HepG2 (cell line): ENCODE data around the gene NOL12. TPM values are rescaled to one million over a fixed set of nuclear protein-coding genes. Genes with fewer than 3 reads are reported as not detected.
A peak's percentile ranks its signal among the peaks of the same experiment; 100 is the strongest.

Experiments
- FOXK1 ChIP-seq: sonication (generic); formaldehyde crosslinking; IDR thresholded peaks from 2 replicates; pipeline ENCODE4 v1.4.0; 2020; ENCODE audit warnings: low read depth, missing genetic modification reagents, borderline replicate concordance
- HMGXB3 ChIP-seq: sonication (generic); formaldehyde crosslinking; IDR thresholded peaks from 2 replicates; pipeline ENCODE4 v1.4.0; 2020; ENCODE audit warnings: missing genetic modification reagents, borderline replicate concordance
- IKZF5 ChIP-seq: IDR thresholded peaks from 2 replicates; pipeline ENCODE4 v1.6.1; 2018; ENCODE audit warnings: missing genetic modification reagents, mild to moderate bottlenecking, missing compliant biosample characterization
- MXD4 ChIP-seq: IDR thresholded peaks from 2 replicates; pipeline ENCODE4 v1.6.1; 2016; ENCODE audit warnings: mild to moderate bottlenecking, missing biosample characterization, missing genetic modification reagents
- NFKBIZ ChIP-seq: IDR thresholded peaks from 2 replicates; pipeline ENCODE4 v1.6.1; 2018; ENCODE audit warnings: missing genetic modification reagents, missing compliant biosample characterization
- NR3C1 ChIP-seq: sonication (generic); formaldehyde crosslinking; IDR thresholded peaks from 2 replicates; pipeline ENCODE4 v1.4.0; 2020; ENCODE audit warnings: missing genetic modification reagents
- PHF8 ChIP-seq: sonication (generic); formaldehyde crosslinking; IDR thresholded peaks from 2 replicates; pipeline ENCODE4 v1.5.0; 2020; ENCODE audit warnings: missing genetic modification reagents
- POGK ChIP-seq: sonication (generic); formaldehyde crosslinking; conservative IDR thresholded peaks from 2 replicates; pipeline ENCODE4 v1.8.0; 2022; ENCODE audit warnings: mild to moderate bottlenecking, moderate library complexity, missing genetic modification reagents
- SIX1 ChIP-seq: sonication (generic); formaldehyde crosslinking; IDR thresholded peaks from 2 replicates; pipeline ENCODE4 v1.4.0; 2020; ENCODE audit warnings: missing genetic modification reagents, borderline replicate concordance
- SKI ChIP-seq: fragments of 450-650 bp; IDR thresholded peaks from one replicate; pipeline ENCODE4 v1.6.1; 2018; ENCODE audit warnings: mild to moderate bottlenecking; ENCODE audit not compliant: partially characterized antibody
- SMAD1 ChIP-seq: sonication (generic); formaldehyde crosslinking; IDR thresholded peaks from 2 replicates; pipeline ENCODE4 v1.4.0; 2020; ENCODE audit warnings: missing genetic modification reagents, low read depth, mild to moderate bottlenecking, borderline replicate concordance
- ZHX2 ChIP-seq, 2 experiments: sonication (generic) in 1 of 2; formaldehyde crosslinking in 1 of 2; IDR thresholded peaks; 2 replicates each; pipeline versions ENCODE4 v1.6.1 to v1.9.0; 2014 to 2022; ENCODE audit warnings: antibody characterized with exemption in 1 of 2, borderline replicate concordance in 1 of 2, inconsistent platforms in 1 of 2, low read depth in 1 of 2, missing genetic modification reagents in 1 of 2
- ZNF232 ChIP-seq: sonication (generic); formaldehyde crosslinking; IDR thresholded peaks from 2 replicates; pipeline ENCODE4 v1.4.0; 2020; ENCODE audit warnings: missing genetic modification reagents, borderline replicate concordance
- polyA plus RNA-seq, 8 experiments: library from polyadenylated mRNA; depleted of rRNA in 3 of 8; stranded (reverse) in 7 of 8; unstranded in 1 of 8; fragments of >200 nt; fragmentation: Illumina TruSeq in 4 of 8; extraction: Trizol in 4 of 8; gene quantifications; 2 replicates each; pipeline versions ENCODE4 v1.2.1 to v1.2.3, GENCODE V29; 2011 to 2016; ENCODE audit warnings: low read depth in 4 of 8, missing spikeins in 1 of 8, mixed read lengths in 1 of 8; ENCODE audit not compliant: insufficient read depth in 1 of 8
- total RNA-seq, 5 experiments: library from RNA; depleted of rRNA; stranded (reverse); fragments of >200 nt; fragmentation: Illumina TruSeq; extraction: Trizol; gene quantifications; 2 replicates each; pipeline ENCODE4 v1.2.3, GENCODE V29; 2016; ENCODE audit warnings: low read depth in 1 of 5

NOL12 gene
- total and polyA plus RNA-seq, 2 of the 13 experiments (the other 11 are each of a cell fraction or from before 2014, with no cell fraction given) = 14.3 to 31.4 TPM

GRCh38 chr22:37658133-37659065 lies 27.7 kb upstream of the NOL12 start, which contains the start of gene PDXP (continued):
- TF ChIP-seq ZHX2 (IDR thresholded peaks at IDR 0.05; ENCODE audit: low read depth) (no peak), ZHX2 (CRISPR knock-in tag; IDR thresholded peaks at IDR 0.05; ENCODE audit: borderline replicate concordance) (no peak; the same call in 1 of the 2 replicates), PHF8 (CRISPR knock-in tag) (no peak; the same call in 1 of the 2 replicates), NR3C1 (CRISPR knock-in tag) (no peak), MXD4 (CRISPR knock-in tag) (peak; percentile 24; the same call in 1 of the 2 replicates), SKI (no peak), POGK (CRISPR knock-in tag) (0 out of 2 replicates have a peak, but pooled peaks have one; percentile 41), ZNF232 (CRISPR knock-in tag) (0 out of 2 replicates have a peak, but pooled peaks have one; percentile 60), SMAD1 (CRISPR knock-in tag) (no peak), NFKBIZ (CRISPR knock-in tag) (no peak), SIX1 (CRISPR knock-in tag) (no peak), HMGXB3 (CRISPR knock-in tag) (peak; percentile 98), IKZF5 (CRISPR knock-in tag) (peak; percentile 53; the same call in 1 of the 2 replicates), FOXK1 (CRISPR knock-in tag) (0 out of 2 replicates have a peak, but pooled peaks have one; percentile 13)
